SK-N-SH treated with all-trans-retinoic acid at 6 μM for 48 hours (cell line): Measurements from ENCODE around the gene NOTUM.

Experiments
- BACH2 ChIP-seq: fragments of 250-450 bp; sonication (Bioruptor Pico); IDR thresholded peaks from 2 replicates; pipeline ENCODE4 v1.9.0; 2021; ENCODE audit warnings: mild to moderate bottlenecking, borderline replicate concordance
- ESRRG ChIP-seq: fragments of 250-450 bp; sonication (Bioruptor Pico); IDR thresholded peaks from 2 replicates; pipeline ENCODE4 v1.6.1; 2021; ENCODE audit warnings: mild to moderate bottlenecking
- OSR1 ChIP-seq: fragments of 250-450 bp; sonication (Bioruptor Pico); IDR thresholded peaks from 2 replicates; pipeline ENCODE4 v1.8.0; 2022; ENCODE audit warnings: moderate library complexity, mild to moderate bottlenecking, inconsistent platforms
- PATZ1 ChIP-seq: fragments of 250-450 bp; sonication (Bioruptor Pico); IDR thresholded peaks from 2 replicates; pipeline ENCODE4 v1.8.0; 2020; ENCODE audit warnings: mild to moderate bottlenecking, moderate library complexity, borderline replicate concordance
- POU6F1 ChIP-seq: fragments of 250-450 bp; sonication (Bioruptor Pico); IDR thresholded peaks from 2 replicates; pipeline ENCODE4 v1.8.0; 2021; ENCODE audit warnings: low read depth, mild to moderate bottlenecking, moderate library complexity, borderline replicate concordance
- RARB ChIP-seq: fragments of 250-450 bp; sonication (Bioruptor Pico); IDR thresholded peaks from 2 replicates; pipeline ENCODE4 v1.8.0; 2021; ENCODE audit warnings: mild to moderate bottlenecking, moderate library complexity
- ZFP3 ChIP-seq: fragments of 250-450 bp; sonication (Bioruptor Pico); IDR thresholded peaks from 2 replicates; pipeline ENCODE4 v1.5.0; 2020; ENCODE audit warnings: mild to moderate bottlenecking, moderate library complexity
- ZNF8 ChIP-seq: fragments of 450-650 bp; formaldehyde crosslinking; IDR thresholded peaks from 2 replicates; pipeline ENCODE4 v1.5.0; 2020; ENCODE audit warnings: mild to moderate bottlenecking, moderate library complexity
- TF ChIP-seq, protein P1 (sequence below): fragments of 250-450 bp; sonication (Bioruptor Pico); IDR thresholded peaks from 2 replicates; pipeline ENCODE4 v1.5.0; 2020; ENCODE audit warnings: mild to moderate bottlenecking, moderate library complexity

GRCh38 chr17:81956607-81957589 is 4.1 kb downstream of the NOTUM start:
- TF ChIP-seq ZFP3 (CRISPR knock-in tag) (no peak), POU6F1 (CRISPR knock-in tag) (no peak), PATZ1 (CRISPR knock-in tag) (no peak), ZNF8 (CRISPR knock-in tag) (no peak), BACH2 (CRISPR knock-in tag) (no peak), OSR1 (CRISPR knock-in tag) (no peak), RARB (CRISPR knock-in tag) (no peak), ESRRG (no peak)
- TF ChIP-seq, protein P1, sequence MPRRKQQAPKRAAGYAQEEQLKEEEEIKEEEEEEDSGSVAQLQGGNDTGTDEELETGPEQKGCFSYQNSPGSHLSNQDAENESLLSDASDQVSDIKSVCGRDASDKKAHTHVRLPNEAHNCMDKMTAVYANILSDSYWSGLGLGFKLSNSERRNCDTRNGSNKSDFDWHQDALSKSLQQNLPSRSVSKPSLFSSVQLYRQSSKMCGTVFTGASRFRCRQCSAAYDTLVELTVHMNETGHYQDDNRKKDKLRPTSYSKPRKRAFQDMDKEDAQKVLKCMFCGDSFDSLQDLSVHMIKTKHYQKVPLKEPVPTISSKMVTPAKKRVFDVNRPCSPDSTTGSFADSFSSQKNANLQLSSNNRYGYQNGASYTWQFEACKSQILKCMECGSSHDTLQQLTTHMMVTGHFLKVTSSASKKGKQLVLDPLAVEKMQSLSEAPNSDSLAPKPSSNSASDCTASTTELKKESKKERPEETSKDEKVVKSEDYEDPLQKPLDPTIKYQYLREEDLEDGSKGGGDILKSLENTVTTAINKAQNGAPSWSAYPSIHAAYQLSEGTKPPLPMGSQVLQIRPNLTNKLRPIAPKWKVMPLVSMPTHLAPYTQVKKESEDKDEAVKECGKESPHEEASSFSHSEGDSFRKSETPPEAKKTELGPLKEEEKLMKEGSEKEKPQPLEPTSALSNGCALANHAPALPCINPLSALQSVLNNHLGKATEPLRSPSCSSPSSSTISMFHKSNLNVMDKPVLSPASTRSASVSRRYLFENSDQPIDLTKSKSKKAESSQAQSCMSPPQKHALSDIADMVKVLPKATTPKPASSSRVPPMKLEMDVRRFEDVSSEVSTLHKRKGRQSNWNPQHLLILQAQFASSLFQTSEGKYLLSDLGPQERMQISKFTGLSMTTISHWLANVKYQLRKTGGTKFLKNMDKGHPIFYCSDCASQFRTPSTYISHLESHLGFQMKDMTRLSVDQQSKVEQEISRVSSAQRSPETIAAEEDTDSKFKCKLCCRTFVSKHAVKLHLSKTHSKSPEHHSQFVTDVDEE (CRISPR knock-in tag), result no peak
